Neural cell (in vitro differentiated cells): ENCODE measurements around the gene TMCC2. TPM values are rescaled to one million over a fixed set of nuclear protein-coding genes. Genes with fewer than 3 reads are reported as not detected.

Experiments used
- H2AFZ ChIP-seq: fragments of 200-600, 300-800 bp; sonication (generic), shearing (Covaris generic); 2 replicates; pipeline ENCODE4 v1.6.0; 2014; ENCODE audit warnings: low read depth, mild to moderate bottlenecking, antibody characterized with exemption, low read length, moderate library complexity
- H3F3A ChIP-seq: fragments of 200-600 bp; shearing (Covaris generic); 2 replicates; pipeline ENCODE4 v1.6.1; 2016; ENCODE audit warnings: mild to moderate bottlenecking, moderate library complexity, mixed read lengths, antibody characterized with exemption, low read length; ENCODE audit not compliant: insufficient read depth, poor library complexity, severe bottlenecking
- H3K27ac ChIP-seq: fragments of 200-600, 300-800 bp; sonication (generic), shearing (Covaris generic); 2 replicates; pipeline ENCODE4 v1.5.1; 2014; ENCODE audit warnings: mild to moderate bottlenecking, low read length, moderate library complexity
- H3K27me3 ChIP-seq: fragments of 300-800, 200-600 bp; sonication (generic), shearing (Covaris generic); 2 replicates; pipeline ENCODE4 v1.6.0; 2014; ENCODE audit warnings: mild to moderate bottlenecking, low read depth, low read length, moderate library complexity; ENCODE audit not compliant: insufficient read depth
- H3K36me3 ChIP-seq: fragments of 300-800, 200-600 bp; sonication (generic), shearing (Covaris generic); 2 replicates; pipeline ENCODE4 v1.5.1; 2014; ENCODE audit warnings: mild to moderate bottlenecking, antibody characterized with exemption, low read length, moderate library complexity; ENCODE audit not compliant: insufficient read depth
- H3K4me2 ChIP-seq: fragments of 300-800, 200-600 bp; sonication (generic), shearing (Covaris generic); 2 replicates; pipeline ENCODE4 v1.6.0; 2014; ENCODE audit warnings: mild to moderate bottlenecking, low read length
- H3K4me3 ChIP-seq: fragments of 300-800, 200-600 bp; sonication (generic), shearing (Covaris generic); 2 replicates; pipeline ENCODE4 v1.5.1; 2014; ENCODE audit warnings: mild to moderate bottlenecking, low read length, moderate library complexity
- H3K79me2 ChIP-seq: fragments of 200-600 bp; shearing (Covaris generic); replicated peaks from 2 replicates; pipeline ENCODE4 v1.6.0; 2014; ENCODE audit warnings: mild to moderate bottlenecking, low read length, moderate library complexity; ENCODE audit not compliant: insufficient read depth
- H3K9ac ChIP-seq: fragments of 300-800, 200-600 bp; sonication (generic), shearing (Covaris generic); 2 replicates; pipeline ENCODE4 v1.6.1; 2016; ENCODE audit warnings: mild to moderate bottlenecking, low read length, mixed read lengths
- H3K9me2 ChIP-seq: fragments of 200-600 bp; shearing (Covaris generic); 2 replicates; pipeline ENCODE4 v1.6.1; 2016; ENCODE audit warnings: mild to moderate bottlenecking, low read length, mixed read lengths; ENCODE audit not compliant: insufficient read depth
- H3K9me3 ChIP-seq: fragments of 200-600, 300-800 bp; sonication (generic), shearing (Covaris generic); 2 replicates; pipeline ENCODE4 v1.6.1; 2016; ENCODE audit warnings: mild to moderate bottlenecking, mixed run types, low read length, moderate library complexity, mixed read lengths
- H4K20me1 ChIP-seq: fragments of 200-600 bp; shearing (Covaris generic); 2 replicates; pipeline ENCODE4 v1.6.1; 2016; ENCODE audit warnings: mild to moderate bottlenecking, mixed run types; ENCODE audit not compliant: insufficient read depth
- CTCF ChIP-seq: fragments of 450-650 bp; IDR thresholded peaks from 2 replicates; pipeline ENCODE4 v1.5.1; 2014; ENCODE audit warnings: antibody characterized with exemption, mild to moderate bottlenecking, moderate library complexity; ENCODE audit not compliant: poor library complexity, severe bottlenecking
- EP300 ChIP-seq: fragments of 450-650 bp; conservative IDR thresholded peaks from 2 replicates; pipeline ENCODE4 v1.6.1; 2014; ENCODE audit warnings: antibody characterized with exemption, mild to moderate bottlenecking, moderate library complexity; ENCODE audit not compliant: poor library complexity, severe bottlenecking
- EZH2 ChIP-seq: fragments of 200-600, 300-800 bp; shearing (Covaris generic), sonication (generic); IDR thresholded peaks from 2 replicates; pipeline ENCODE4 v1.6.1; 2014; ENCODE audit warnings: antibody characterized with exemption, low read length, borderline replicate concordance, mild to moderate bottlenecking; ENCODE audit not compliant: insufficient read depth, poor library complexity, severe bottlenecking
- MXI1 ChIP-seq: fragments of 450-650 bp; conservative IDR thresholded peaks from 2 replicates; pipeline ENCODE4 v1.6.1; 2014; ENCODE audit warnings: antibody characterized with exemption, mild to moderate bottlenecking; ENCODE audit not compliant: poor library complexity, severe bottlenecking
- POLR2AphosphoS5 ChIP-seq: IDR thresholded peaks from 2 replicates; pipeline ENCODE4 v1.6.1; 2012
- RAD21 ChIP-seq: fragments of 450-650 bp; conservative IDR thresholded peaks from 2 replicates; pipeline ENCODE4 v1.6.1; 2014; ENCODE audit warnings: antibody characterized with exemption, mild to moderate bottlenecking, moderate library complexity
- REST ChIP-seq: IDR thresholded peaks from 2 replicates; pipeline ENCODE4 v1.6.1; 2012; ENCODE audit warnings: borderline replicate concordance
- SMC3 ChIP-seq: fragments of 450-650 bp; conservative IDR thresholded peaks from 2 replicates; pipeline ENCODE4 v1.6.1; 2014; ENCODE audit warnings: antibody characterized with exemption, mild to moderate bottlenecking, moderate library complexity; ENCODE audit not compliant: poor library complexity
- TAF1 ChIP-seq: IDR thresholded peaks from 2 replicates; pipeline ENCODE4 v1.6.1; 2012; ENCODE audit warnings: low read depth
- polyA plus RNA-seq: library from polyadenylated mRNA; depleted of rRNA; stranded (reverse); fragments of >200 nt; gene quantifications from 2 replicates; pipeline ENCODE4 v1.2.3, GENCODE V29; 2014

Gene TMCC2
- polyA plus RNA-seq, 1 donor from 2014 or later: 32.2 TPM

- Histone ChIP-seq H3K36me3 (peaks cover 5% of the 10 kb centered on the region), H3K4me2 (peak overlapping the region; percentile 51), H3K4me3 (peak overlapping the region; percentile 50), H3K27me3 (no peaks in the 10 kb centered on the region), H3K9me2 (no peaks in the 10 kb centered on the region), H3K79me2 (no peaks in the 10 kb centered on the region), H4K20me1 (no peaks in the 10 kb centered on the region), H2AFZ (no peak overlapping the region), H3K9ac (peak overlapping the region; percentile 64), H3K27ac (peak overlapping the region; percentile 87), H3K9me3 (no peaks in the 10 kb centered on the region), H3F3A (peaks cover 4% of the 10 kb centered on the region)
- TF ChIP-seq REST: peak; percentile 100
- peak; percentile 69 for TF ChIP-seq POLR2AphosphoS5
- TF ChIP-seq EP300: peak; percentile 60
- no peak for TF ChIP-seq TAF1
Measured at GRCh38 chr1:205298191-205298994, 70.6 kb downstream of the TMCC2 start.

- H3K4me2 ChIP-seq: no peak overlapping the region
Measured at GRCh38 chr1:205300149-205300548, 72.4 kb downstream of the TMCC2 start.

More at GRCh38 chr1:205300149-205300548, 72.4 kb downstream of the TMCC2 start:
- H3K9me2 ChIP-seq: no peaks in the 10 kb centered on the region
- H2AFZ ChIP-seq: no peak overlapping the region
- no peaks in the 10 kb centered on the region for H3K27me3 ChIP-seq
- TF ChIP-seq EZH2: no peak
- TF ChIP-seq SMC3: no peak
- TF ChIP-seq REST: no peak
- no peak for TF ChIP-seq CTCF
- TF ChIP-seq RAD21: no peak
- TF ChIP-seq TAF1: no peak
- TF ChIP-seq MXI1: no peak
- TF ChIP-seq EP300: no peak
- TF ChIP-seq POLR2AphosphoS5: no peak
- no peaks in the 10 kb centered on the region for H4K20me1 ChIP-seq
- peak overlapping the region; percentile 57 for H3K27ac ChIP-seq
- H3K36me3 ChIP-seq: peaks cover 6% of the 10 kb centered on the region
- H3K4me3 ChIP-seq: no peak overlapping the region
- H3K9me3 ChIP-seq: no peaks in the 10 kb centered on the region
- peaks cover 4% of the 10 kb centered on the region for H3F3A ChIP-seq
- no peaks in the 10 kb centered on the region for H3K79me2 ChIP-seq
- no peak overlapping the region for H3K9ac ChIP-seq
